WTC11 (cell line): ENCODE data around the gene TSKU. TPM values are rescaled to one million over a fixed set of nuclear protein-coding genes. Genes with fewer than 3 reads are reported as not detected.
A peak's percentile ranks its signal among the peaks of the same experiment; 100 is the strongest.

Source experiments
- ATAC-seq: fragments of 200-7000 bp; cut with Tn5 transposase; 2 replicates; pipeline ENCODE4 v1.10.0; 2021; ENCODE audit warnings: mild to moderate bottlenecking, moderate library complexity
- CTCF ChIA-PET: fragments of 300-600 bp; sonication (Branson Sonifier 250); formaldehyde crosslinking; loops from one replicate; lab custom pipeline; 2021; ENCODE audit warnings: antibody characterized with exemption; lab: Charles Lee
- POLR2A ChIA-PET: fragments of 350-600 bp; sonication (Branson Sonifier 250); formaldehyde crosslinking; loops from one replicate; lab custom pipeline; 2021; ENCODE audit warnings: antibody characterized with exemption; lab: Charles Lee
- DNase-seq: peaks from one replicate; pipeline ENCODE4 v3.0.0; 2021; ENCODE audit warnings: low spot score
- H3K27ac Mint-ChIP-seq: 2 replicates; pipeline ENCODE4 v1.8.0; 2021; ENCODE audit warnings: mixed read lengths
- H3K27me3 Mint-ChIP-seq: 2 replicates; pipeline ENCODE4 v1.8.0; 2021; ENCODE audit warnings: low read depth, mild to moderate bottlenecking, moderate library complexity, mixed read lengths
- H3K36me3 Mint-ChIP-seq: 2 replicates; pipeline ENCODE4 v1.8.0; 2021; ENCODE audit warnings: mixed read lengths
- H3K4me1 Mint-ChIP-seq: 2 replicates; pipeline ENCODE4 v1.8.0; 2022; ENCODE audit warnings: mixed read lengths
- H3K4me3 Mint-ChIP-seq: 2 replicates; pipeline ENCODE4 v1.8.0; 2021; ENCODE audit warnings: mild to moderate bottlenecking, moderate library complexity, mixed read lengths
- H3K9me3 Mint-ChIP-seq: 2 replicates; pipeline ENCODE4 v1.8.0; 2021; ENCODE audit warnings: mixed read lengths
- CREM ChIP-seq: sonication (generic); formaldehyde crosslinking; IDR thresholded peaks from 2 replicates; pipeline ENCODE4 v1.8.1; 2022; ENCODE audit warnings: mild to moderate bottlenecking, missing genetic modification reagents, moderate library complexity
- ERG ChIP-seq: fragments of 250-450 bp; sonication (Bioruptor Pico); IDR thresholded peaks from 2 replicates; pipeline ENCODE4 v1.8.0; 2021; ENCODE audit warnings: mild to moderate bottlenecking
- FOXK1 ChIP-seq: sonication (generic); formaldehyde crosslinking; IDR thresholded peaks from 2 replicates; pipeline ENCODE4 v1.8.0; 2022; ENCODE audit warnings: mild to moderate bottlenecking, moderate library complexity, missing genetic modification reagents
- GABPB1 ChIP-seq: sonication (generic); formaldehyde crosslinking; IDR thresholded peaks from 2 replicates; pipeline ENCODE4 v1.8.1; 2023; ENCODE audit warnings: mild to moderate bottlenecking, missing genetic modification reagents
- NFE2L1 ChIP-seq: sonication (generic); formaldehyde crosslinking; IDR thresholded peaks from 2 replicates; pipeline ENCODE4 v1.8.1; 2023; ENCODE audit warnings: missing genetic modification reagents
- NR2C2 ChIP-seq: sonication (generic); formaldehyde crosslinking; IDR thresholded peaks from 2 replicates; pipeline ENCODE4 v1.8.0; 2022; ENCODE audit warnings: mild to moderate bottlenecking, missing genetic modification reagents
- NR3C1 ChIP-seq: sonication (generic); formaldehyde crosslinking; conservative IDR thresholded peaks from 2 replicates; pipeline ENCODE4 v1.8.1; 2023; ENCODE audit warnings: low read depth, mild to moderate bottlenecking, missing genetic modification reagents
- SMAD4 ChIP-seq: sonication (generic); formaldehyde crosslinking; IDR thresholded peaks from 2 replicates; pipeline ENCODE4 v1.8.0; 2022; ENCODE audit warnings: mild to moderate bottlenecking, missing genetic modification reagents
- SP1 ChIP-seq: sonication (generic); formaldehyde crosslinking; conservative IDR thresholded peaks from 2 replicates; pipeline ENCODE4 v1.8.1; 2022; ENCODE audit warnings: missing genetic modification reagents
- TEAD1 ChIP-seq: sonication (generic); formaldehyde crosslinking; IDR thresholded peaks from 2 replicates; pipeline ENCODE4 v1.8.0; 2022; ENCODE audit warnings: mild to moderate bottlenecking, missing genetic modification reagents
- TP53 ChIP-seq: sonication (generic); formaldehyde crosslinking; IDR thresholded peaks from 2 replicates; pipeline ENCODE4 v1.8.1; 2023; ENCODE audit warnings: mild to moderate bottlenecking, missing genetic modification reagents
- ZNF232 ChIP-seq: sonication (generic); formaldehyde crosslinking; IDR thresholded peaks from 2 replicates; pipeline ENCODE4 v1.8.0; 2022; ENCODE audit warnings: mild to moderate bottlenecking, missing genetic modification reagents
- ZNF263 ChIP-seq: sonication (generic); formaldehyde crosslinking; IDR thresholded peaks from 2 replicates; pipeline ENCODE4 v1.8.1; 2022; ENCODE audit warnings: low read depth, mild to moderate bottlenecking, moderate library complexity, missing genetic modification reagents
- ZNF423 ChIP-seq: fragments of 250-450 bp; sonication (Bioruptor Pico); IDR thresholded peaks from 2 replicates; pipeline ENCODE4 v2.1.2; 2022; ENCODE audit warnings: mild to moderate bottlenecking, moderate library complexity
- total RNA-seq: library from RNA; stranded (reverse); gene quantifications from 3 replicates; pipeline ENCODE4 v1.2.3, GENCODE V29; 2021
- TF ChIP-seq, protein P1 (sequence below): sonication (generic); formaldehyde crosslinking; IDR thresholded peaks from 2 replicates; pipeline ENCODE4 v1.8.0; 2022; ENCODE audit warnings: mild to moderate bottlenecking, missing genetic modification reagents
- TF ChIP-seq, protein P2 (sequence below): fragments of 250-450 bp; sonication (Bioruptor Pico); IDR thresholded peaks from 2 replicates; pipeline ENCODE4 v1.9.0; 2021; ENCODE audit warnings: mild to moderate bottlenecking, borderline replicate concordance

Gene TSKU
- total RNA-seq, 1 experiment from 2014 or later, result 30.3 TPM

DNA sequence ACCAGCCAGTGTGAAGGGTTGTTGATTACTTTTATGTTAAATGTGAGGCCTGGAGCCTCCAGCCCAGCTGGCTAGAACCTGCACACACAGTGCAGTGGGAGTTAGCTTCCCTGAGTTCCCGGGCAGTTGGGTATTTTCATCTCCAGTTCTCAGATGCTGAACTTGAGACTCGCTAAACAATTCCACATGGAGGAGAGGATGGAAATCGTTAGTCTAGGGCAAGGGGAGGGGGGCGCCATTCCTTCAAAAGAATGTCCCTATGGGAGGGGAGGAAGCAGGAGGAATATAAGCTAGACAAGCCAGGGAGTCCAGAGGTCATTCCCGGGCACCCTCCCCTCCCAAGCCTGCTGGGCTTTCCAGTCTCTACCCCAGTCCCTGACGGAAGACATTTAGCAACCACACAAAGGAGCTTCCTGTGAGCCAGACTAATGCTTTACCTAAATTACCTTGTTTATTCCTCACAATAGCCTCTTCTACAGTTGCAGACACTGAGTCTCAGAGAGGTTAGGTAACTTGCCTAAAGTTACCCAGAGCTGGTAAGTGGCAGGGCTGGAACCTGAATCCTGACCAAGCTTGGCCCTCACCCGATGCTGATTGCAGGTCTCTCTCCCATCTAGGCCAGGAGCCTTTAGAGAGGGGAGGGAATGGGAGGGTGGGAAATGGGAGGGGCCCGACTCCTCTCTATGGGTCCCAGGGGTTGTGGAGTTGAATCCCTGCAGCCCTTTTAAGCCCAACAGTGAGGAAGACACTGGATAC, 1.9 kb upstream of the TSKU start:
- peaks cover 49% of the 10 kb centered on the region for H3K36me3 Mint-ChIP-seq
- TF ChIP-seq TEAD1 (CRISPR knock-in tag), result peak; percentile 38; the same call in 1 of the 2 replicates
- TF ChIP-seq, protein P1, sequence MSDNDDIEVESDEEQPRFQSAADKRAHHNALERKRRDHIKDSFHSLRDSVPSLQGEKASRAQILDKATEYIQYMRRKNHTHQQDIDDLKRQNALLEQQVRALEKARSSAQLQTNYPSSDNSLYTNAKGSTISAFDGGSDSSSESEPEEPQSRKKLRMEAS (CRISPR knock-in tag), result no peak
- peak overlapping the region; percentile 84 for H3K4me3 Mint-ChIP-seq
- ATAC-seq (peak; percentile 5), DNase-seq (no peak)
- ChIA-PET POLR2A (interaction anchor here (1.0 to 1.1 kb wide), 2 partner anchors 14 to 22 kb away, joined by 3 read pairs; no protein-coding TSS in a partner anchor), CTCF (interaction anchor here (0.6 to 3.1 kb wide), 9 partner anchors 12 to 138 kb away, joined by 3 to 27 read pairs (median 3); no protein-coding TSS in a partner anchor)
- H3K27ac Mint-ChIP-seq, result peak overlapping the region; percentile 90
- H3K4me1 Mint-ChIP-seq, result peaks cover 50% of the 10 kb centered on the region
- H3K27me3 Mint-ChIP-seq, result peaks cover 29% of the 10 kb centered on the region
- H3K9me3 Mint-ChIP-seq, result peaks cover 40% of the 10 kb centered on the region

- ATAC-seq, result no peak
- POLR2A ChIA-PET, result interaction anchor here (1.0 to 1.5 kb wide), 4 partner anchors 14 to 48 kb away, joined by 3 to 4 read pairs (median 3); no protein-coding TSS in a partner anchor
- peak overlapping the region; percentile 84 for H3K4me3 Mint-ChIP-seq
- no peak for DNase-seq
- peak overlapping the region; percentile 49; the same call in 1 of the 2 replicates for H3K27ac Mint-ChIP-seq
- CTCF ChIA-PET, result interaction anchor here (0.6 to 3.1 kb wide), 8 partner anchors 12 to 137 kb away, joined by 3 to 27 read pairs (median 4); no protein-coding TSS in a partner anchor
- H3K9me3 Mint-ChIP-seq, result peaks cover 33% of the 10 kb centered on the region
- TF ChIP-seq FOXK1 (CRISPR knock-in tag), result no peak
- TF ChIP-seq ZNF263 (CRISPR knock-in tag), result no peak
- TF ChIP-seq SMAD4 (CRISPR knock-in tag), result no peak
- no peak for TF ChIP-seq ERG (CRISPR knock-in tag)
- TF ChIP-seq NR3C1 (CRISPR knock-in tag), result no peak
- no peak for TF ChIP-seq GABPB1
- no peak for TF ChIP-seq TP53 (CRISPR knock-in tag)
- TF ChIP-seq, protein P2, sequence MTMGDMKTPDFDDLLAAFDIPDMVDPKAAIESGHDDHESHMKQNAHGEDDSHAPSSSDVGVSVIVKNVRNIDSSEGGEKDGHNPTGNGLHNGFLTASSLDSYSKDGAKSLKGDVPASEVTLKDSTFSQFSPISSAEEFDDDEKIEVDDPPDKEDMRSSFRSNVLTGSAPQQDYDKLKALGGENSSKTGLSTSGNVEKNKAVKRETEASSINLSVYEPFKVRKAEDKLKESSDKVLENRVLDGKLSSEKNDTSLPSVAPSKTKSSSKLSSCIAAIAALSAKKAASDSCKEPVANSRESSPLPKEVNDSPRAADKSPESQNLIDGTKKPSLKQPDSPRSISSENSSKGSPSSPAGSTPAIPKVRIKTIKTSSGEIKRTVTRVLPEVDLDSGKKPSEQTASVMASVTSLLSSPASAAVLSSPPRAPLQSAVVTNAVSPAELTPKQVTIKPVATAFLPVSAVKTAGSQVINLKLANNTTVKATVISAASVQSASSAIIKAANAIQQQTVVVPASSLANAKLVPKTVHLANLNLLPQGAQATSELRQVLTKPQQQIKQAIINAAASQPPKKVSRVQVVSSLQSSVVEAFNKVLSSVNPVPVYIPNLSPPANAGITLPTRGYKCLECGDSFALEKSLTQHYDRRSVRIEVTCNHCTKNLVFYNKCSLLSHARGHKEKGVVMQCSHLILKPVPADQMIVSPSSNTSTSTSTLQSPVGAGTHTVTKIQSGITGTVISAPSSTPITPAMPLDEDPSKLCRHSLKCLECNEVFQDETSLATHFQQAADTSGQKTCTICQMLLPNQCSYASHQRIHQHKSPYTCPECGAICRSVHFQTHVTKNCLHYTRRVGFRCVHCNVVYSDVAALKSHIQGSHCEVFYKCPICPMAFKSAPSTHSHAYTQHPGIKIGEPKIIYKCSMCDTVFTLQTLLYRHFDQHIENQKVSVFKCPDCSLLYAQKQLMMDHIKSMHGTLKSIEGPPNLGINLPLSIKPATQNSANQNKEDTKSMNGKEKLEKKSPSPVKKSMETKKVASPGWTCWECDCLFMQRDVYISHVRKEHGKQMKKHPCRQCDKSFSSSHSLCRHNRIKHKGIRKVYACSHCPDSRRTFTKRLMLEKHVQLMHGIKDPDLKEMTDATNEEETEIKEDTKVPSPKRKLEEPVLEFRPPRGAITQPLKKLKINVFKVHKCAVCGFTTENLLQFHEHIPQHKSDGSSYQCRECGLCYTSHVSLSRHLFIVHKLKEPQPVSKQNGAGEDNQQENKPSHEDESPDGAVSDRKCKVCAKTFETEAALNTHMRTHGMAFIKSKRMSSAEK (CRISPR knock-in tag), result no peak
- TF ChIP-seq NR2C2 (CRISPR knock-in tag), result no peak
- TF ChIP-seq SP1 (CRISPR knock-in tag), result no peak
- TF ChIP-seq CREM (CRISPR knock-in tag), result no peak
- TF ChIP-seq ZNF423, result no peak
- no peak for TF ChIP-seq NFE2L1
- TF ChIP-seq, protein P1 (CRISPR knock-in tag), result no peak
- TF ChIP-seq ZNF232 (CRISPR knock-in tag), result no peak
- peaks cover 58% of the 10 kb centered on the region for H3K4me1 Mint-ChIP-seq
- peaks cover 42% of the 10 kb centered on the region for H3K36me3 Mint-ChIP-seq
- peaks cover 23% of the 10 kb centered on the region for H3K27me3 Mint-ChIP-seq
These were observed 1.2 kb upstream of the TSKU start for GRCh38 chr11:76781807-76782530.
